Spleen (tissue), 7 donors: ENCODE data around the gene SKIDA1.

Source experiments
- POLR2A ChIP-seq, 3 donors: fragments of 450-650 bp; IDR thresholded peaks; one replicate each; pipeline ENCODE4 v1.5.1; 2017; ENCODE audit warnings: antibody characterized with exemption in 3 of 3, mild to moderate bottlenecking in 1 of 3
- POLR2AphosphoS5 ChIP-seq, 3 donors: sonication (generic); formaldehyde crosslinking; IDR thresholded peaks; one replicate each; pipeline ENCODE4 v1.5.1; 2017; ENCODE audit warnings: antibody characterized with exemption in 3 of 3
- TF ChIP-seq, protein P1 (sequence below), 11 experiments: fragments of 200-600 bp in 7 of 11; fragments of 450-650 bp in 4 of 11; sonication (generic) in 4 of 11; IDR thresholded peaks in 8 of 11; conservative IDR thresholded peaks in 3 of 11; 1 replicate in 7 of 11; 2 replicates in 4 of 11; pipeline versions ENCODE4 v1.4.0 to v1.8.0; 2016 to 2021; ENCODE audit warnings: antibody characterized with exemption in 11 of 11, inconsistent platforms in 4 of 11, mild to moderate bottlenecking in 1 of 11
- donor health status: DM: no; HTN: no; CAD: no; lungs with moderate emphysema.
- donor health status: DM: no; HTN: no; CAD: no.
- donor health status: DM: no; HTN: no; CAD: no.

GRCh38 chr10:21498986-21499385, 26.5 kb downstream of the SKIDA1 start:
- TF ChIP-seq, protein P1, sequence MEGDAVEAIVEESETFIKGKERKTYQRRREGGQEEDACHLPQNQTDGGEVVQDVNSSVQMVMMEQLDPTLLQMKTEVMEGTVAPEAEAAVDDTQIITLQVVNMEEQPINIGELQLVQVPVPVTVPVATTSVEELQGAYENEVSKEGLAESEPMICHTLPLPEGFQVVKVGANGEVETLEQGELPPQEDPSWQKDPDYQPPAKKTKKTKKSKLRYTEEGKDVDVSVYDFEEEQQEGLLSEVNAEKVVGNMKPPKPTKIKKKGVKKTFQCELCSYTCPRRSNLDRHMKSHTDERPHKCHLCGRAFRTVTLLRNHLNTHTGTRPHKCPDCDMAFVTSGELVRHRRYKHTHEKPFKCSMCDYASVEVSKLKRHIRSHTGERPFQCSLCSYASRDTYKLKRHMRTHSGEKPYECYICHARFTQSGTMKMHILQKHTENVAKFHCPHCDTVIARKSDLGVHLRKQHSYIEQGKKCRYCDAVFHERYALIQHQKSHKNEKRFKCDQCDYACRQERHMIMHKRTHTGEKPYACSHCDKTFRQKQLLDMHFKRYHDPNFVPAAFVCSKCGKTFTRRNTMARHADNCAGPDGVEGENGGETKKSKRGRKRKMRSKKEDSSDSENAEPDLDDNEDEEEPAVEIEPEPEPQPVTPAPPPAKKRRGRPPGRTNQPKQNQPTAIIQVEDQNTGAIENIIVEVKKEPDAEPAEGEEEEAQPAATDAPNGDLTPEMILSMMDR (IDR thresholded peaks at IDR 0.05 in 8 of 11, conservative IDR thresholded peaks at IDR 0.05 in 3 of 11): no peak
- TF ChIP-seq POLR2AphosphoS5 (IDR thresholded peaks at IDR 0.05) (no peak), POLR2A (IDR thresholded peaks at IDR 0.05) (no peak)
